GM23248 (cell line): ENCODE measurements around the gene ESPN. TPM values are rescaled to one million over a fixed set of nuclear protein-coding genes. Genes with fewer than 3 reads are reported as not detected.
A peak's percentile ranks its signal among the peaks of the same experiment; 100 is the strongest.

Experiments
- DNase-seq: peaks from one replicate; pipeline ENCODE4 v3.0.0-alpha.2; 2015
- H2AFZ ChIP-seq: fragments of 200-600 bp; sonication (generic); 2 replicates; pipeline ENCODE4 v1.6.1; 2016; ENCODE audit warnings: antibody characterized with exemption
- H3F3A ChIP-seq: fragments of 200-600 bp; sonication (generic); 2 replicates; pipeline ENCODE4 v1.6.1; 2016; ENCODE audit warnings: mild to moderate bottlenecking, antibody characterized with exemption, mixed run types; ENCODE audit not compliant: insufficient read depth
- H3K27ac ChIP-seq: fragments of 200-600 bp; sonication (generic); 2 replicates; pipeline ENCODE4 v1.5.1; 2016; ENCODE audit warnings: mild to moderate bottlenecking
- H3K27me3 ChIP-seq: fragments of 200-600 bp; sonication (generic); replicated peaks from 2 replicates; pipeline ENCODE4 v1.6.1; 2016; ENCODE audit warnings: mild to moderate bottlenecking; ENCODE audit not compliant: insufficient read depth
- H3K36me3 ChIP-seq: fragments of 200-600 bp; sonication (generic); 2 replicates; pipeline ENCODE4 v1.6.1; 2016; ENCODE audit warnings: low read depth, mild to moderate bottlenecking
- H3K4me1 ChIP-seq: fragments of 200-600 bp; sonication (generic); 2 replicates; pipeline ENCODE4 v1.6.1; 2016; ENCODE audit warnings: mild to moderate bottlenecking; ENCODE audit not compliant: insufficient read depth
- H3K4me2 ChIP-seq: fragments of 200-600 bp; sonication (generic); one replicate; pipeline ENCODE4 v1.6.1; 2016; ENCODE audit warnings: mild to moderate bottlenecking; ENCODE audit not compliant: unreplicated experiment
- H3K4me3 ChIP-seq: fragments of 200-600 bp; sonication (generic); 2 replicates; pipeline ENCODE4 v1.5.1; 2016; ENCODE audit warnings: mild to moderate bottlenecking
- H3K79me2 ChIP-seq: fragments of 200-600 bp; sonication (generic); 2 replicates; pipeline ENCODE4 v1.6.1; 2016; ENCODE audit warnings: mild to moderate bottlenecking; ENCODE audit not compliant: insufficient read depth
- H3K9ac ChIP-seq: fragments of 200-600 bp; sonication (generic); 2 replicates; pipeline ENCODE4 v1.6.1; 2016; ENCODE audit warnings: mild to moderate bottlenecking
- H3K9me2 ChIP-seq: fragments of 200-600 bp; sonication (generic); 2 replicates; pipeline ENCODE4 v1.6.1; 2016; ENCODE audit warnings: mixed run types, mild to moderate bottlenecking, moderate library complexity; ENCODE audit not compliant: insufficient read depth
- H3K9me3 ChIP-seq: fragments of 200-600 bp; sonication (generic); one replicate; pipeline ENCODE4 v1.6.1; 2017; ENCODE audit warnings: low read depth
- H4K20me1 ChIP-seq: fragments of 200-600 bp; sonication (generic); 2 replicates; pipeline ENCODE4 v1.6.0; 2016; ENCODE audit not compliant: insufficient read depth
- EZH2 ChIP-seq: fragments of 200-600 bp; sonication (generic); IDR thresholded peaks from 2 replicates; pipeline ENCODE4 v1.6.1; 2018; ENCODE audit warnings: antibody characterized with exemption, mild to moderate bottlenecking; ENCODE audit not compliant: insufficient read depth, poor library complexity, severe bottlenecking
- EZH2phosphoT487 ChIP-seq: fragments of 200-600 bp; sonication (generic); IDR thresholded peaks from 2 replicates; pipeline ENCODE4 v1.6.1; 2018; ENCODE audit warnings: antibody characterized with exemption, moderate library complexity, mild to moderate bottlenecking, low read depth; ENCODE audit not compliant: insufficient read depth
- WGBS, 2 experiments: methylation state at CpG; one replicate each; pipeline ENCODE4 v1.1.6; 2015 to 2017; ENCODE audit warnings: low lambda C conversion rate in 2 of 2, low coverage in 1 of 2; ENCODE audit errors: missing lambda C conversion rate in 2 of 2; 5-methylcytosine and 5-hydroxymethylcytosine counted together
- in situ Hi-C: fragments of 300-500 bp; cut with MboI; formaldehyde crosslinking; loops from 2 replicates; pipeline ENCODE4 v1.15.0; 2020
- polyA plus RNA-seq: library from polyadenylated mRNA; unstranded; fragments of >200 nt; fragmentation: Nextera tagmentation; extraction: Ambion mirVana; gene quantifications from 2 replicates; pipeline ENCODE4 v1.2.1, GENCODE V29; 2016
- total RNA-seq: library from RNA; depleted of rRNA; stranded (reverse); fragments of >200 nt; shearing (Covaris generic); gene quantifications from 2 replicates; pipeline ENCODE4 v1.2.3, GENCODE V29; 2014

ESPN gene
- total and polyA plus RNA-seq, 2 experiments from 2014 or later = not detected

DNA sequence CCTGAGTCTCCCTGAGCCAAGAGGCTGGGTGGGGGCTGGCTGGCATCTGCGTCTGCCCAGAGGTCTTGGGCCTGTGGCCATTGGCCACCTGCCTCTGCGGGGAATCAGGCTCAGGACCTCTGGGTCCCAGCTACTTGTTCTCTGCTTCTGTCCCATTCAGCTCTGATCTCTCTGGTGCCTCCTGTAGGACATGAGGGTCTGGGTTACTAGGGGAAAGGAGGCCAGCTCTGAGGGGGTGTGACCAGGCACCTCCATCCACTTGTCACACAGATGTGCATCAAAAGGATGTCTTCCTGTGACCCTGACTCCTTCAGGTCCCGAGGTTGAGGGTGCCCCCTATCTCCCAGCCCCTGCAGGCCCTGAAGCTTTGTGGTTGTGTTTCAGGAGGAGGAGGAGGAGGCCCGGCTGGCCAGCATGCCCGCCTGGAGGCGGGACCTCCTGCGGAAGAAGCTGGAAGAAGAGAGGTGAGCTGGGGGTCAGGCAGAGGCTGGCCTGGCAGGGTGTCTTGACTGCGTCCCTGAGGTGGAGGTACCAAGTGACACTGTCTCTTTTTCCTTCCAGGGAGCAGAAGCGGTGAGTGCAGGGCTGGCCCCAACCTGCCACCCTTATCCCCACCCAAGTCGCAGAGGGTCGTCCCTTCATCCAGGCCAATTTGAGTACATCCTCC, 32.4 kb downstream of the ESPN start:
- Histone ChIP-seq H3K27ac (no peak overlapping the region), H3K36me3 (no peaks in the 10 kb centered on the region), H3K9me2 (no peaks in the 10 kb centered on the region), H3K79me2 (no peaks in the 10 kb centered on the region), H3K4me1 (no peaks in the 10 kb centered on the region), H3K27me3 (peaks cover 59% of the 10 kb centered on the region), H3K4me2 (no peak overlapping the region), H3K9ac (no peak overlapping the region), H3F3A (no peaks in the 10 kb centered on the region), H2AFZ (no peak overlapping the region), H3K9me3 (no peaks in the 10 kb centered on the region), H3K4me3 (no peak overlapping the region), H4K20me1 (no peaks in the 10 kb centered on the region)
- in situ Hi-C loops = no loop called here
- TF ChIP-seq EZH2 (no peak), EZH2phosphoT487 (no peak)
- 70% methylated on average over 11 of the region's 11 CpGs for WGBS, 2 experiments
- no peak for DNase-seq

DNA sequence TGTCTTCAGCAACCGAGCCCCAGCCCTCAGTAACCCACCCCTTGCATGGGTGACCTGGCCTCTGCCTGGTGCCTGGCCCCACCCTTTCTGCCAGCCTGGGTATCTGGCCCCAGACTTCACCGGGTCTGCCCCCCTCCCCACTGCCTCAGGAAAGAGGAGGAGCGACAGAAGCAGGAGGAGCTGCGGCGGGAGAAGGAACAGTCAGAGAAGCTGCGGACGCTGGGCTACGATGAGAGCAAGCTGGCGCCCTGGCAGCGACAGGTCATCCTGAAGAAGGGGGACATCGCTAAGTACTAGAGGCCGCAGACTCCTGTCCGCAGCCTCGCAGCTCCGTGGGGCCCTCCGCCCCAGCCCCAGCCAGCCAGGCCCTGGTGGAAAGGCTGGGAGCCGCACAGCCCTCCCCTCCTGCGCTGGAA, 35.3 kb downstream of the ESPN start:
- Histone ChIP-seq H3K9me3 (no peaks in the 10 kb centered on the region), H3K4me3 (no peak overlapping the region), H3K4me1 (no peaks in the 10 kb centered on the region), H3K36me3 (no peaks in the 10 kb centered on the region), H3K9ac (no peak overlapping the region), H3K27ac (no peak overlapping the region), H3K27me3 (peaks cover 34% of the 10 kb centered on the region), H3K79me2 (no peaks in the 10 kb centered on the region), H3K4me2 (no peak overlapping the region), H3F3A (no peaks in the 10 kb centered on the region), H2AFZ (no peak overlapping the region), H3K9me2 (no peaks in the 10 kb centered on the region), H4K20me1 (no peaks in the 10 kb centered on the region)
- TF ChIP-seq EZH2 = no peak
- no peak for TF ChIP-seq EZH2phosphoT487
- no peak for DNase-seq
- in situ Hi-C loops = no loop called here
- WGBS, 2 experiments = 24 to 31% methylated on average over 15 to 17 of the region's 18 CpGs

DNA sequence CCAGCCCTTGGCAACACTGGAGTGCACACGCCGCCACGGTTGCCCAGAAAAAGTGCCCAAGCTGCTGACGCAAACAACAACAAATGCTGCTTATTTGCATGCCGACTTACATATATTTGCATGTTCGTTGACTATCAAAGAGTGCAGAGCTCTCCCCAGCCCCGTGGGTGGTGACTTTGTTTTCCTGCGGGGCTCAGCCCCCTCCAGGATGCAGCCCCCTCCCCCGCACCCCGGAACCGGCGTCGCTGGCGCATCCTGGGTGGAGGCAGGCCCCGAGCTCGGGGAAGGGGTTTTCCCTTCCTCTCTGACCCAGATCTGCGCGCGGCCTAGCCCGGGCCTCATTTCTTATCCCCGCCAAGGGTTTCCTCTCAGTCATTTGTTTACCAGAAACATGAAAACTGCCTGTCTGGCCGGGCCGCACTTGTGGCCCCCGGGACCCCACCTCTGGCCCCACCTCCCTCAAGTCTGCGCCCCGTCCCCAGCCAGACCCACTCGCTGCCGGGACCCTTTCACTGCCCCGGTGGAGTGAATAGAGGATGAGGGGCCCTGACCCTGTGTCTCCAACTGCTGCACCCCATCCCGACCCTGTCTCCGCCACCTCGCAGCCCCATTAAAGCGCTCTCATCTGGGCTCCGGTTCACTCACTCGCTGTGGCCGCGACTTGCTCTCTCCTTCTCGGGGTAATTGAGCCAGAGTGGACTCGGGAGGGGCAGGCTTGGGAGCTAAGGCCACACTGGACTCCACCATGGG, 35.9 kb downstream of the ESPN start:
- no peak overlapping the region for H3K4me2 ChIP-seq
- H3K9ac ChIP-seq = no peak overlapping the region
- H3K79me2 ChIP-seq = no peaks in the 10 kb centered on the region
- WGBS, 2 experiments = 25 to 30% methylated on average over 33 to 39 of the region's 39 CpGs
- in situ Hi-C loops = no loop called here
- H3K9me3 ChIP-seq = no peaks in the 10 kb centered on the region
- no peaks in the 10 kb centered on the region for H3K36me3 ChIP-seq
- H3F3A ChIP-seq = no peaks in the 10 kb centered on the region
- H3K4me1 ChIP-seq = no peaks in the 10 kb centered on the region
- no peaks in the 10 kb centered on the region for H3K9me2 ChIP-seq
- DNase-seq = no peak
- H3K27me3 ChIP-seq = peaks cover 30% of the 10 kb centered on the region
- H2AFZ ChIP-seq = no peak overlapping the region
- H3K4me3 ChIP-seq = no peak overlapping the region
- no peak overlapping the region for H3K27ac ChIP-seq
- no peaks in the 10 kb centered on the region for H4K20me1 ChIP-seq
- TF ChIP-seq EZH2 (no peak), EZH2phosphoT487 (no peak)

DNA sequence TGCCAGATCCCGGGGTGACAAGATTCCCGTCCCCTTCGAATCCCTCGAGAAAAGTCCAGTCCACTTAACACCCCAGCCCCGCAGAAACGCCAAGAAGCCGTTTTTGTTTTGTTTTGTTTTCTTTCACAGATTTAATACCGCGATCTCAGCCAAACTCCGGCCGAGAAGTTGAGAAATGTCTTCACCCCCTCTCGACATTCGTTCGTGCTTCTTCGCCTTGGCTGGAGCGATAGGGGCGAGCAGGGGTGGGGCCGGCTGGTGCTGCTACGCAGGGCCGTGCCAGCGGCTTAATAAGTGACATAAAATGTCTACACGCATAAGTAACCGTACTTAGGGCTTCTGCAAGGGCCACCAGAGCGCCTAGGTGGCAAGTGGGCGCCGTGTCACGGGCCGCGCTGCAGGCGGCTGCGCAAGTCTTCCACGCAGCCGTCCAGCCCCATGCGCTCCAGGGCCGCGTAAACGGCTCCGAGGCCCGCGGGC, 36.5 kb downstream of the ESPN start:
- Histone ChIP-seq H3K9me2 (no peaks in the 10 kb centered on the region), H3K79me2 (no peaks in the 10 kb centered on the region), H3K9ac (no peak overlapping the region), H3K4me1 (no peaks in the 10 kb centered on the region), H3K4me2 (no peak overlapping the region), H3K27ac (no peak overlapping the region), H3K27me3 (peaks cover 24% of the 10 kb centered on the region), H3K4me3 (no peak overlapping the region), H4K20me1 (no peaks in the 10 kb centered on the region), H3K36me3 (no peaks in the 10 kb centered on the region), H3F3A (no peaks in the 10 kb centered on the region), H3K9me3 (no peaks in the 10 kb centered on the region), H2AFZ (no peak overlapping the region)
- DNase-seq = peak; percentile 22
- TF ChIP-seq EZH2phosphoT487 (no peak), EZH2 (no peak)
- in situ Hi-C loops = no loop called here
- 36 to 52% methylated on average over 39 to 40 of the region's 40 CpGs for WGBS, 2 experiments
